ENCODE results near the gene TSHZ2.
"Not testable (repeated sequence)": the region's sequence is repeated elsewhere in the genome, so short reads cannot be mapped to it uniquely, and the experiment has no call there.

The TSHZ2 gene

DNA sequence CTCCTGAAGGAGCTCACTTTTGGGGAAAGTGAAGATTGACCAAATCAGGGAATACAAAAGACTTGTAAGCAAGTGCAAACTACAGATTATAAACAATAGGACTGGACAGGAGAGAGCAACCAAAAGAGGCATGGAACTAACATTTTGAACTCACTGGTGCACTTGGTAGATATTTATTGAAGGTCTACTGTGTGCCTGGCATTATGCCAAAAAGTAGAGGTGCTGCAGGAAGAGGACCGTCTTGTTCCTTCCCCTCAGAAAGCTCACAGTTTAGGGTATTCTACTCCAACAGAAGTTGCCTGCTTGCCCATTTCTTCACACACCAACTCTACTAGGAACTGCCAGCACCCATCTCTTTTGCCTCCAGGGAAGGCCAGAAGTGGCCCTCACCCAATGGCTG is 10.0 kb upstream of the TSHZ2 start:
- DNase-seq (ENCODE audit: low read depth in 2 of 2), result no peak

DNA sequence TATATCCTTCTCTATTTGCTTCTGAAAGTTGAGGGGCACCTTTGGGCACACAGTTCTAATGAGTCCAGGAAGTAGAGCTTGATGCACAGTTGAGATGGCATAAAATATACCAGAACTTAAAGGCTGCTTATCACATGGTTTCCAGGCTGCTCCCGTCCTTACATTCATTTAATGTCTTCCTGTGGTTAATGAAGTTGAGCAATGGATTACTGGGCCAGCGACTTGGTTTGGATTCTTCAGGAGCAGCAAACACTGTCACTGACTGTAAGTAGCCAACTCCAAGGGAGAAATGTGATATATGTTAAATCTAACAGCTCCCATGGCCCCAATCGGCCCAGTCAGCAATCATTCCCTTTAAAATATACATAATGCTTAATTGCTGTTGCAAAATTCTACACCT is 9.0 kb upstream of the TSHZ2 start:
- no peak for DNase-seq (ENCODE audit: low read depth in 2 of 2)

DNA sequence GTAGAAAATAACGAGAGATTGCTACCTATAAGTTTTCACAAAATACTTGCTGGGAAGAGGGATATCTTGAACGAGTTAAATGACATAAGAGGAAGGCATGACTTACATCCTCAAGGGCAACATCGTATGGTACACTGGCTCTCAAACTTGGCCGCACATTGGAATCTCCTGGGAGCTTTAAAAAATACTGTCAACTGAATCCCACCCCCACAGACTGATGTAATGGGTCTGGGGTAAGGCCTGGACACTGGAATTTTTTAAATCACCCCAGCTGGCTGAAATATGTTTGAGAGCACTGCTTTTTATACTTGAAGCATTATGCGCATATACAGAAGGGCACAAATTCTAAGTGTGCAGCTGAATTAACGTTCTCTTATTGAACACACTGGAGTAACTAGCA is 8.0 kb upstream of the TSHZ2 start:
- DNase-seq (ENCODE audit: low read depth in 2 of 2), result no peak

DNA sequence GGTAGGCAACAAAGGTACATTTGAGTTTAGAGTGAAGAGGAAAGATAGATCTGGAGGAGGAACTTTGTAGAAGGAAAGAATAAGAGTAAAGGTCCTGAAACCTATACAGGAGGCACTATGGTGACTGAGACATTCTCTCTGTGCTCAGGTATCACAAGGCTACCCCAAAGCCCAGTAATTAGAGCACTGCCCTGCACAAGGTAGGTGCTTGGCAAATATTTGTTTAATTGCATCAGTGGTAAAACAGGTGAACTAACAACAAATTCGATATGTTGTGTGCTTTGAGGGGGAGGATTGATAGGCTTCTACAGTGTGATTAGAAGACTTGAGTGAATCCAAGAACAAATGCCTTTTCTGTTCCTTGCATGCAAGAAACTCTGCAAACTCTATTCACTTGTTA is 6.8 kb upstream of the TSHZ2 start:
- no peak for DNase-seq (ENCODE audit: low read depth in 2 of 2)

DNA sequence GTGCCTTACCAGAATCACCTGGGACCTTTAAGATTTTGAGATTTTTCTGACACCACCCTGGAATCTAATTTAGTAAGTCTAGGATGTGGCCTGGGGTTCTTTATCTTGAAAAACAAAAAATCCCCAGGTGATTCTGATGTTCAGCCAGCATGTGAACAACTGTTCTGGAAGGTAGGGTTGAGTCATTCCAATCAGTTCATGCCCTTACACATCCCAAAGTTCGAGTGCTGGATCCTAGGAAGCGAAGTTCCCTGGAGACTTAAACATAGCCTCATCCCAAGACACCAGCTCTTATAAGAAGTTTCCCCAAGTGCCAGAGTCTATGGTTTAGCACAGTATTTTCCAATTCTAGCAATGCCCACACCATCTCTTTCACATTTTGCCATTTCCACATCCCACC is 6.3 kb upstream of the TSHZ2 start:
- no peak for DNase-seq (ENCODE audit: low read depth in 2 of 2)

DNA sequence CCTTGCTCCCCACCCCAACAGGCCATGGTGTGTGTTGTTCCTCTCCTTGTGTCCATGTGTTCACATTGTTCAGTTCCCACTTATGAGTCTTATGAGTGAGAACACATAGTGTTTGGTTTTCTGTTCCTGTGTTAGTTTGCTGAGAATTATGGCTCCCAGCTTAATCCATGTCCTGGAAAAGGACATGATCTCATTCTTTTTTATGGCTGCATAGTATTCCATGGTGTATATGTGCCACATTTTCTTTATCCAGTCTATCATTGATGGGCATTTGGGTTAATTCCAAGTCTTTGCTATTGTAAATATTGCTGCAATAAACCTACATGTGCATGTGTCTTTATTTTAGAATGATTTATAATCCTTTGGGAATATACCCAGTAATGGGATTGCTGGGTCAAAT is 5.6 kb upstream of the TSHZ2 start:
- not testable (repeated sequence) for DNase-seq (ENCODE audit: low read depth in 2 of 2)

DNA sequence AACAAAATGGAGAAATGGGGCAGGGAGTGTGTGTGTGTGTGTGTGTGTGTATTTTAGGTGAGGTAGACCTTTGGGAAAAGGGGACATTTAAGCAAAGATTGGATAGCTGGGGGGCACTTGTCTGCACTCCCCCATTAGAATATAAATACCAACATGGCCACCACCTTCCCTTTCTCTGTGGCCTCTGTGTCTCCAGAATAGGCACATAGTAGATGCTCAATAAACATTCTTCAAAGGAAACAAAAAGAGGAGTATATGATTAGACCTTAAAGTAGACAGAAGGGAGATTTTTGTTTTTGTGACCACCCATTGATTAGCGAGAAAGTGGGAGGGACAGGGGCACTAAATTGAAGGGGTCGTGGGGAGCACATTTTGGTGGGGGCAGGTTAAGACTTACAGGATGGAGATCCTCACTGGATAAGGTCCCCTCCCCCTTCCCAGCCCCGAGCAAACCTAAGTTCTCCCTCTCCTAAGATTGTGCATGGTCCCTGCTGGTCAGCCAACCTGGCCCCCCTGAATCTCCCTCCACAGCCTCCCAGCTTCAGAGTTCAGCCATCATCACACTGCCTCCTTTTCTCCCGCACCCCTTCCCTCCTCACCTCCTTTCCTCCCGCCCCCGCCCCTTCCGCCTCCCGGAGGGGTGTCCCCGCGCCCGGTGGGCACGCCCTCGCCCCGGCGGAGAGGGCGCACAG is 514 bp upstream of the TSHZ2 start:
- DNase-seq (ENCODE audit: low read depth in 2 of 2), result no peak

DNA sequence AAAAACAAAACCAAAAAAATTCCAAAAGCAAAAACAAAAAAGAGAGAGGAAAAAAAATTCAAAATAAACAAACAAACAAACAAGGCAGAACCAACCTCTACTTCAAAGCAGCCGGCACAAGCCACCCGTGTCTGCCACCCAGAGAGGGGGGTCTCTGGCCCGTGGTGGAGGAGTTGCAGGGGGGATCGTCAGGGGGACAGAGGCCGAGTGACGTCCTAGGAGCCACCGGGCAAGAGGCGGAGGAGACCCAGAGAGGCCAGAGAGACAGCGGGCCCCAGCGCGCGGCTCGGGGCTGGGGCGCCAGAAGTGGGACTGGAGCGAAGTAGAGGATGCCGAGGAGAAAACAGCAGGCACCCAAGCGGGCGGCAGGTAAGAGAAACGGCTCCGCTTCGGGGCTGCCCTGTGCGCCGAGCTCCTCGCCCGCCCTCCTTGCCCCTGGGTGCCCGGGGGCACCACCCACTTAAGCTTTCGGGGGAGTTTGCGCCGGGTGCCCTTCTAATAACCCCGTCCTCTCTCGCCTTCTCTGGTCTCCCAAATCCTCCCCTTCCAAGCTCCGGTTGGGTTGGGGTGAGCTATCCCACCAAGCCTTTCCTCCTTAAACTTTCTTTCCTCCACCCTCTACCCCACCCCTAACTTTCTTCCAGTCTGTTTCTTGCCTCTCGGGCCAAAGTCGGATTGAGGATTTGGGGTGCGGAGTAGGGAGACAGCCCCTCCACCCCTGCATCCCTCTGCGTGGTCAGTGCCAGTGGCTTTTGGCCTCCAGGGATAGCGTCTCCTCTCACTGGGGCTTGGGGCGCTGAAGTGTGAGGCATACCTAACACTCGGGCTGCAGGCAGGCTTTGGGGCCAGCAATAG is 1.0 kb downstream of the TSHZ2 start:
- no peak for DNase-seq (ENCODE audit: low read depth in 2 of 2)

DNA sequence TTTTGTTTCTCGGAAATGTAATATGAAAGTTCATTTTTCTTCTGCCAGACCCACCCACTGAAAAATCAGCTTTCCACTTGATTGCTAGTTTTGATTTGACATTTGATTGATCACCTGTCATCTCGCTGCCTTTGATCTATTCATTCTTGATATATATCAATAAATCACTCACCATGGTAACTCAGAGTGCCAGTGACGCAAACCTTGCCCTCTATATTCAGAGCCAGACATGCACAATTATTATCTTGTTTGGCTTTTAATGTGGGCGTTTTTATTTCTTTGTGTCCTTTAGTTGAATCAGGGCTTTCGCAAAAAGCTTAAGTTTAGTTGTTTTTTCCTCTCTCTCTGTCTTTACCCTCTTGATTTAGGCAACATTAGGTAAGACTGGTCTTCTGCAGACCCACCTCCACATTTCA is 2.0 kb downstream of the TSHZ2 start:
- no peak for DNase-seq (ENCODE audit: low read depth in 2 of 2)

DNA sequence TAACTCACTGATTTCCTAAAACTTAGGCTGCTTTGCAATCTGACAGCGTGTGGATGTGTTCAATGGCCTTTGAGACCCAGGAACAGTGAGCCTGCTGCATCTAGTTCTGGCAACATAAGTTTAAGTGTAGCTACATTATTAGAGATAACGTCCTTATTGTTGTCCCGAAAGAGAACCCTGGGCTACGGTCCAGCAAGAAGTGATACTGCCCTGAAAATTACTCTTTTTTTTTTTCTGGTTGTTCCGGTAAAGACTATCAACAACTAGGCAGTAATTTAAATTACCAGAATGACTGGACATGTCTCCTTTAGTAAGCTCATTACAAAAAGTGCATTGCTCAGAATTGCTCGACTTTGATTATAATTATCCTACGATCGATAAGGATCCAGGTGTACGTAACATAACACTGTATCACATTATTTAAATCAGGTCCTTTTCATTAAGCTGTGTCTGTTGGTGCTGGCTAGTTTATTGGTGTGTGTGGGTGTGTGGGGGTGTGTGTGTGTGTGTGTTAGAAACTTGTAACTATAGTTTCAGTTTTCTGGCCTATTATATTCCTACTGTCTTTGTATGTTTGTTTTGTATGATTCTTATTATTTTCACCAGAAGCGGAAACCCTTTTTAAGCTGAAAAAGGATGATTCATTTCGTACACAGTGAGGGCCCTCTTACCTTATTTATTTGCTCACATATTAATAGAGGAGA is 3.0 kb downstream of the TSHZ2 start:
- no peak for DNase-seq (ENCODE audit: low read depth in 2 of 2)

DNA sequence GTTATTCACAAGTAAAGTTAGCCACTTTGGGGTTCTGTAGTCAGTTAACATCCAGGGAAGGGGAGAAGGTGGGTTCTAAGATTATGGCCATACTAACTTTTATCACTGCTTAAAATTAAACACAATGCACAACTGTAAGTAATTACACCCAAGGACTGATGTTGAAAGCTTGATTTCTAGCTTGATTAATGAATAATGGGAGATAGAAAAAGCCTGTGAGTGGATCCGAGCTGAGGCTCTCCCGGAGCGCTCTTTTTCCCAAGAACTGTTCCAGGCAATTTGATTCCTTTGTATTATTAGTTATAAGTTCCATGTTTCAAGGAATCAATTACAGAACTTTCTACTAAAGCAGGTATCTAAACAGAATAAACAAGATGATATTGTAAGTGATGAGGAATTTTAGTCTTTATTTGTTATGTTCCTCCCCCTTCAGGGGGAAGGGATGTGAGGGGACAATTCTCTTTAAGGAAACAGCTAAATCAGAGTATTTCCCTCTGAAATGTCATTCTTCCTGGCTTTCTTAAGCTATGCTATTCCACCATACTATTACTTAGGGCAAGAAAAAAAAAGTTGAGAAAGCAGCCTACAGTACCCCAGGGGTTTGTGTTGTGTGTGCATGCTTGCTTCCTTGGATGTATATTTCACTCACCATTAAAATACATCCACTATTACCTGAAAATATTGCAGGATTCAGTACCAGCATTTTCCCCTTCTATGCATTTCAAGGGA is 3.8 kb downstream of the TSHZ2 start:
- no peak for DNase-seq (ENCODE audit: low read depth in 2 of 2)

DNA sequence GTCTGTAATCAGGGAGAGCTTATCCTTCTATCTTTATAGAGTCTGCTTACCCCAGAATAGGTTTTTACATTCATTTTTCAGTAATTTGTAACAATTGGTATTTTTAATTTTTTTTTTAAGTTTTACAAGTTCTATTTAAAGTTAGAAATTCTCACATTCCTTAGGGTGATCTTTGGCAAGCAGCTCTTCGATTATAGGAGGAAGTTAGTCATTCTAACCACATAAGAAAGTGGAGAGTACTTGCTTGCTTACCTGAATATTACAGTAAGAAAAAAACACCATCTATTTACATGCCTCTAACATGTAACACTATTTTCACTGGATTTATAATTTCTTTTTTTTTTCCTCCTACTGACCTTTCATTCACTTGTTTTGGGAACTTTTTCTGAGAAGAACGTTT is 6.7 kb downstream of the TSHZ2 start:
- no peak for DNase-seq (ENCODE audit: low read depth in 2 of 2)

DNA sequence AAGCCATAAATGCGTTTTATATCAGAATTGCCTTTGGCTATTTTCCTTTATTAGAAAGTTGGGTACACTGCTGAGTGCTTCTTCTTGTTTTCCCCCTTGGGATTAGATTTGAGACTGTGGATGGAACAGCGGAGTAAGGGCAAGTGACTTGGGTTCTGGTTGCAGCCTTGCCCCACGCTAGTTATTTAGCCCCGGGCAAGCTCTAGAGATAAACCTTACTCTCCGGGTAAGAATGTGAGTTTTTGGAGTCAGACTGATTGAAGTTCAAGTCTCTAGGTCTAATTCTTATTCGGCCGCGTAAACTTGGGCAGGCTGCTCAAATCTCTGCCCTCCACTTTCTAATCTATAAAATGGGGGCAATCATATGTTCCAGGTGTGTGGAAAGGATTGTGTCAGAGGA is 8.9 kb downstream of the TSHZ2 start:
- DNase-seq (ENCODE audit: low read depth in 2 of 2), result no peak

DNA sequence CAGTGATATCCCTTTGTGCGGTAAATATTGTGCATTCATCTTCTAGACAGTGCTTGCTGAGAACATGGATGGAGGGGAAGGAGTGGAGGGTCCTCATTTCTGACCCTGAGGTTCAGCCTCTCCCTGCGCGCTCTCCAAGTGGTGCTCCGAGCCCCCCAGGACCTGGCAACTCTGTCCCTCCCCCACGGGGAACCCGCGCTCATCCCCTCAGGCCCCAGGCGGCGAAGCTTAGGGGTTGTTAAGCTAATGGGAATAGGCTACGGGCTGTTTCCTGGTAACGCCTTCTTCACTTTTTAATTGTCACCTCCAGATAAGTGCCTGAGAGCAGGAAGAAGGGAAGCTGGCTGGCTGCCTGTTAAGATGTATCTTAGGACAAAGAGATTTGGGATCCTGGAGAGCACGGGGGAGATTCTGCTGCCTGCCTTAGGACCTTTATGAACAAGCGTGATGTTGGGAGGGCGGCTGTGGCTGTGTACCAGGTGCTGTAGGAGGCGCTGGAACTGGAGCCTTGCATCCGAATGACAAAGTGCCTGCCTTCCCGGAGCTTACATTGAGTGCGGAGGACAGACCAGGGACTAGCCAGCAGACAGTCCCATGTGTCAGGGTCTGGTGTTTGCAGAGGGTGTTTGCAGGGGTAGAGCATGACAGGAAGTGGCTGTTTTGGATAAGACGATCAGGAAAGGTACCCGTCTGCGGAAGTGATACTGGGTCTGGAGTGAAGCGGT is 11.7 kb downstream of the TSHZ2 start:
- DNase-seq (ENCODE audit: low read depth in 2 of 2), result no peak

DNA sequence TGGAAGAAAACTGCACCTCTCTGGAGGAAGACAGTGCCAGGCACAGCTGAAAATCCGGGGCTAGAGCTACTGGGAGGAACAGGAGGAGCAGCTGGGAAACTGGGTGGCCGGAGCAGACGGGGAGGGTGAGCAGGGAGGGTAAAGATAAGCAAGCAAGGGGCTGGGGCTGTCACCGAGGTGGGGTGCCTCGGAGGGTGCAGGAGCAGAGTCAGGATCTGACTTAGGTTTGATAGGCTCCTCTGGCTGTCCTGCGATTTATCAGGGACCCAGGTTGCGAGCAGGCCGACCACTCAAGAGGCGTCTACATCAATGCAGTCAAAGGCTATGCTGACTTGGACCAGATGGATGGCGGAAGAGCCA is 12.3 kb downstream of the TSHZ2 start:
- no peak for DNase-seq (ENCODE audit: low read depth in 2 of 2)

DNA sequence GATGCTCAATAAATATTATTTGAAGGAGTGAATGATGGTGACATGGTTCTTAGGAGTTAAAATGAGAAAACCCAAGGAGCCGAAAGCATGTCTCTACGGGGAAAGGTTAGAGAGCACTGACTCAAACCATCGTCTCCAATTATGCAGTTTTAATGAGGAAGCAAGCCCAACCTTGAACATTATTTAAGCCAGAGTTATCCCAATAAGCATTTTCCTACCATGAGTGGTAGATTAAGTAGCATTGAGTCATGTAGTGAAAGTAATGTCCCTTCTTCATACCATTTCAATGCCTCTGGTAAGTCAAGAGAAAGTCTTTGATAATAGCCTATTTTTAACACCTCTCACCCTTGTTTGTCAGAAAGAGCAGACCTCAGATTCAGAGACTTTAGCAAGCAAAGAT is 13.5 kb downstream of the TSHZ2 start:
- DNase-seq (ENCODE audit: low read depth in 2 of 2), result no peak

DNA sequence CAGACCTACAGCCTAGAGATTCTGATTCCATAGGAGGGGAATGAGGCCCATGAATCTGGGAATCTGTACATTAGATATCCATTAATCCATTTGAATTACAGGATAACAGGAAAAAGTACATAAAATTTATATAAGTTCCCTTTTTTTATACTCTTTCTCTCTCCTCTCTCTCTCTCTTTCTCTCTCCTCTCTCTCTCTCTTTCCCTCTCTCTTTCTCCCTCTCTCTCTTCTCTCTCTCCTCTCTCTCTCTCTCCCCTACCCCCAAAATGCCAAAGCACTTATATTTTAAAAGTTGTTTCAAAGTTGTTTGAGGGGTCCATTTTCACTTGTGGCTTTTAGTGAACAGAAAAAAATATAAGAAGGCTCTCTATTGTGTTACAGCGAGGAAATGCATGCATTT is 15.1 kb downstream of the TSHZ2 start:
- no peak for DNase-seq (ENCODE audit: low read depth in 2 of 2)

DNA sequence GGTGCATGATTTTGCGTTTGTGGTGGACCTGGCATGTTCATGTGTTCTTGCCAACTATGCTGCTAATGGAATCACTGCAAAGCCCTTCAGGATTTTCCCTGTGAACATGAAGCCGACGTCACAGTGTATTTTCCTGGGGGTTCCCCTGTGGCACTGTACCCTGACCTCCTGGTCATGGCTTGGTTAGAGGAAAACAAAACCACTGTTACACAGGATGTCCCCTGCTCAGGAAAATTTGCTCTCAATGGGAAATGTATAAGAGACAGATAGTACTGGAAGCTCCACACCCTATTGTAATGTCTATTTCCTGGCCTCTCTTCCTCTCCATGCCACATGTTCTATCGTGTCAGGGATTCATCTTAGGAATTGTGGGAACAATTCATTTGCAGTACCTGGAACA is 19.7 kb downstream of the TSHZ2 start:
- no peak for DNase-seq (ENCODE audit: low read depth in 2 of 2)

DNA sequence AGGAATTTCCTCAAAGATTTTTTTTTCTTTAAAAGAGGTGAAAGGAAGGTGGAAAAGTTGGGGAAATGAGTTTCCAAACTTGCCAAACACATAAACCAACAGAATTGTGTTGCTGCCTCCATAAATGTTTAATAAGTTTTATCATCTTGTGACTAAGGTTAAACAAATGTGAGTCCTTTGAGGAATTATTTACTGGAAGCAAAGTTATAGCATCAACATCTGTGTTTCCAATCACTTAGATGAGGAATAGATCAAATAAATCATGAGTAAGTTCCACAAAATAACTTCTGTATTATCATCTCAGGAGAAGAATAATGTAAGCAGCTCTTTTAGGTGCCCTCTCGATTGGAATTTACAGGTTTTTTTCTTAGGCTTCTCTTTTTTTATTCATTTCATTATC is 20.5 kb downstream of the TSHZ2 start:
- DNase-seq (ENCODE audit: low read depth in 2 of 2), result no peak

DNA sequence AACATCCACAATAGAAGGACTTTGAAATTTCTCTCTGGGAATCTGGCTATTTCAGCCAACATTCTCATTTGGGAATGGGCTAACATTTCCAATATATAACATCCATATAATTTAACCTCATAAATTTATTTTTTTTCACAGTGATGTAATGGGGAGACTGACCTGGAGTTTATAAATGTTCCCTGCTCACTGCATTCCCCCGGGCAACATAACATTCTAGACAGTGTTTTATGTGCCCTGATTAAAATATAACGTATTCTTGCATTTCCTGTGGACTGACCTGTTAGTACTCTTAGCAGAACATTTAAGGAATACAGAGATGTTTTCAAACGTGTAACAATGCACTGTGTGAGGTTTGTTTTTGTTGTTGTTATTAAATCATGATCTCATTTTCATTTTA is 20.9 kb downstream of the TSHZ2 start:
- no peak for DNase-seq (ENCODE audit: low read depth in 2 of 2)

DNA sequence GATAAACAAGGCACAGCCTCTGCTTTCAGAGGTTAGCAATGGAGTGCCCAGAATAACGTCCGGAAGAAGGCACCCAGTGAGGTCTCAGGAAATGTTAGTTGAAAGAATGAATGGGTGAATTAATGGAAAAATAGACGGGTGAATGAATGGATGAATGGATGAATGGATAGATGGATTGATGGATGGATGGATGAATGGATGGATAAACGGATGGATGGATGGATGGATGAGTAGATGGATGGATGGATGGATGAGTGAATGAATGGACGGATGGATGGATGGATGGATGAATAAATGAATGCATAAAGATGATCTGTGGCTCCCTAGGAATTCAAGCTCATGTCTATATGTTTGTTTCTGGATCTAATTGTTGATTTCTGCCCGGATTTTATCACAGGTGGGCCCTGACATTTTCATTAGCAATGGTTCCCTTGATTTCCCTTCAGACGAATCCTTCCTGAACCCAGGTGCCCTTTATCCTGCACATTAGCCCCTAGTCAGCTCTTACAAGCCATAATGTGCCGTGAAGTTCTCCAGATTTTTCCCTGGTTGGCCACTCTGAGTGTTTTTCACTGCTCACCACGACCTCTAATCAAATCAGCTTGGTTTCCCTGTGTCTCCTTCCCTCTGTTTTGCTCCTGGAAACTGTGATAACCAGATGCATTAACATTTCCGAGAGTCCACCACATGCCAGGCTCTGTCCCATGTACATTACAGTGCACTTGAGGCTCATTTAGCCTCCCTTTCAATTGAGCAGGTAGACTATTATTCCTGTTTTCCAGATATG is 22.2 kb downstream of the TSHZ2 start:
- no peak for DNase-seq (ENCODE audit: low read depth in 2 of 2)

All from stimulated activated CD8-positive, alpha-beta memory T cell treated with anti-CD3 and anti-CD28 coated beads, Interleukin-15, amount 100 ng/mL, for 4 hours (primary cell).